Esophagus squamous epithelium (tissue), 4 donors: ENCODE results near the gene ATP13A1.

Experiments
- CTCF ChIP-seq, 6 experiments: fragments of 450-650 bp in 4 of 6; fragments of 200-600 bp in 2 of 6; sonication (generic) in 2 of 6; IDR thresholded peaks; one replicate each; pipeline ENCODE4 v1.5.1; 2016 to 2019; ENCODE audit warnings: antibody characterized with exemption in 6 of 6, mild to moderate bottlenecking in 4 of 6, moderate library complexity in 4 of 6
- POLR2A ChIP-seq, 4 donors: fragments of 450-650 bp; IDR thresholded peaks; one replicate each; pipeline ENCODE4 v1.6.1; 2017; ENCODE audit warnings: antibody characterized with exemption in 4 of 4, mild to moderate bottlenecking in 4 of 4, moderate library complexity in 3 of 4

GRCh38 chr19:19659646-19660245 is 3.7 kb downstream of the ATP13A1 start:
- TF ChIP-seq CTCF (IDR thresholded peaks at IDR 0.05) (no peak), POLR2A (IDR thresholded peaks at IDR 0.05) (no peak)
